HCT116 (cell line): ENCODE measurements around the gene DQX1. TPM values are rescaled to one million over a fixed set of nuclear protein-coding genes. Genes with fewer than 3 reads are reported as not detected.
A peak's percentile ranks its signal among the peaks of the same experiment; 100 is the strongest.

Experiments used
- ATAC-seq: fragments of 200-7000 bp; cut with Tn5 transposase; 2 replicates; pipeline ENCODE4 v1.9.1; 2020; ENCODE audit warnings: mild to moderate bottlenecking, moderate library complexity
- BruUV-seq: library from RNA; stranded (reverse); fragments of 400-500 nt; replicated peaks from 2 replicates; lab custom pipeline; 2021; lab: Mats Ljungman, UMichigan
- CTCF ChIA-PET: fragments of 300-600 bp; sonication (Branson Sonifier 250); formaldehyde crosslinking; loops from one replicate; lab custom pipeline; 2021; ENCODE audit warnings: antibody characterized with exemption; lab: Charles Lee
- POLR2A ChIA-PET: fragments of 300-600, 350-600 bp; sonication (Branson Sonifier 250); formaldehyde crosslinking; loops from one replicate; lab custom pipeline; 2021; ENCODE audit warnings: antibody characterized with exemption; lab: Charles Lee
- RAD21 ChIA-PET, 2 experiments: fragments of 300-600 bp; sonication (Branson Sonifier 250); formaldehyde crosslinking; loops; one replicate each; lab custom pipeline; 2023; ENCODE audit warnings: low total read pairs in 2 of 2; ENCODE audit not compliant: uncharacterized antibody in 2 of 2, unreplicated experiment in 2 of 2, low non-redundant PET in 1 of 2; lab: Charles Lee
- DNase-seq: peaks from one replicate; pipeline ENCODE4 v3.0.0-alpha.2; 2010; ENCODE audit warnings: low read depth, low spot score
- H2AFZ ChIP-seq: fragments of 200-600 bp; shearing (Covaris generic), sonication (generic); 2 replicates; pipeline ENCODE4 v1.6.1; 2017; ENCODE audit warnings: low read depth, mixed run types, mixed read lengths, antibody characterized with exemption, low read length; ENCODE audit not compliant: poor library complexity, severe bottlenecking
- H3K27ac ChIP-seq: 2 replicates; pipeline ENCODE4 v1.5.1; 2012; ENCODE audit warnings: low read depth, low read length
- H3K27me3 ChIP-seq: fragments of 200-600 bp; sonication (generic); 2 replicates; pipeline ENCODE4 v1.6.1; 2016; ENCODE audit warnings: mixed run types, low read length, mixed read lengths; ENCODE audit not compliant: insufficient read depth
- H3K36me3 ChIP-seq, 2 experiments: fragments of 200-500 bp in 1 of 2; fragments of 200-600 bp in 1 of 2; sonication (Bioruptor generic) in 1 of 2; sonication (generic) in 1 of 2; 2 replicates each; pipeline versions ENCODE4 v1.5.1 to v1.6.1; 2014 to 2016; ENCODE audit warnings: low read length in 2 of 2, inconsistent platforms in 1 of 2, mixed read lengths in 1 of 2, mixed run types in 1 of 2; ENCODE audit not compliant: insufficient read depth in 2 of 2, control insufficient read depth in 1 of 2
- H3K4me1 ChIP-seq, 2 experiments: fragments of 200-600 bp in 1 of 2; sonication (generic) in 1 of 2; 2 replicates each; pipeline versions ENCODE4 v1.5.1 to v1.6.1; 2012 to 2017; ENCODE audit warnings: low read length in 2 of 2, inconsistent platforms in 1 of 2, mild to moderate bottlenecking in 1 of 2, mixed read lengths in 1 of 2, mixed run types in 1 of 2, moderate library complexity in 1 of 2; ENCODE audit not compliant: insufficient read depth in 2 of 2, control insufficient read depth in 1 of 2
- H3K4me2 ChIP-seq: fragments of 200-600 bp; sonication (generic); 2 replicates; pipeline ENCODE4 v1.6.1; 2017; ENCODE audit warnings: mixed run types, low read length, mixed read lengths
- H3K4me3 ChIP-seq, 2 experiments: fragments of 200-600 bp in 1 of 2; sonication (generic) in 1 of 2; replicated peaks in 1 of 2; 2 replicates each; pipeline ENCODE4 v1.5.1; 2011 to 2016; ENCODE audit warnings: low read length in 2 of 2, control low read depth in 1 of 2, low read depth in 1 of 2, mild to moderate bottlenecking in 1 of 2, mixed read lengths in 1 of 2, mixed run types in 1 of 2
- H3K79me2 ChIP-seq: fragments of 200-600 bp; sonication (generic); 2 replicates; pipeline ENCODE4 v1.6.1; 2017; ENCODE audit warnings: mild to moderate bottlenecking, mixed run types, low read length, moderate library complexity, mixed read lengths; ENCODE audit not compliant: insufficient read depth
- H3K9ac ChIP-seq: fragments of 200-600 bp; sonication (generic); 2 replicates; pipeline ENCODE4 v1.6.1; 2016; ENCODE audit warnings: low read length, mixed read lengths
- H3K9me2 ChIP-seq: fragments of 200-600 bp; sonication (generic), shearing (Covaris generic); 2 replicates; pipeline ENCODE4 v1.6.1; 2017; ENCODE audit warnings: mixed run types, mild to moderate bottlenecking, moderate library complexity; ENCODE audit not compliant: insufficient read depth
- H3K9me3 ChIP-seq, 2 experiments: fragments of 200-500 bp in 1 of 2; fragments of 200-600 bp in 1 of 2; sonication (Bioruptor generic) in 1 of 2; sonication (generic) in 1 of 2; 2 replicates each; pipeline ENCODE4 v1.6.1; 2014 to 2017; ENCODE audit warnings: low read length in 2 of 2, mixed read lengths in 2 of 2, inconsistent platforms in 1 of 2, low read depth in 1 of 2, mild to moderate bottlenecking in 1 of 2, mixed run types in 1 of 2, moderate library complexity in 1 of 2; ENCODE audit not compliant: control insufficient read depth in 1 of 2, insufficient read depth in 1 of 2
- H4K20me1 ChIP-seq: fragments of 200-600 bp; sonication (generic), shearing (Covaris generic); 2 replicates; pipeline ENCODE4 v1.6.1; 2017; ENCODE audit warnings: mixed run types, mild to moderate bottlenecking, moderate library complexity; ENCODE audit not compliant: insufficient read depth
- CTCF ChIP-seq, 3 experiments: fragments of 200-600 bp in 1 of 3; sonication (generic) in 1 of 3; IDR thresholded peaks in 2 of 3; conservative IDR thresholded peaks in 1 of 3; 2 replicates each; pipeline ENCODE4 v1.5.1; 2012 to 2017; ENCODE audit warnings: low read depth in 2 of 3, low read length in 2 of 3, antibody characterized with exemption in 1 of 3, borderline replicate concordance in 1 of 3, control low read depth in 1 of 3, mild to moderate bottlenecking in 1 of 3, mixed read lengths in 1 of 3, mixed run types in 1 of 3, moderate library complexity in 1 of 3; ENCODE audit not compliant: insufficient read depth in 1 of 3
- SIN3A ChIP-seq: IDR thresholded peaks from 2 replicates; pipeline ENCODE4 v1.6.1; 2012; ENCODE audit warnings: low read depth
- TCF7L2 ChIP-seq: IDR thresholded peaks from 2 replicates; pipeline ENCODE4 v1.7.0; 2011; ENCODE audit warnings: borderline replicate concordance, inconsistent platforms; ENCODE audit not compliant: insufficient read depth, insufficient read length; ENCODE audit errors: extremely low read depth
- ZBTB33 ChIP-seq: IDR thresholded peaks from 2 replicates; pipeline ENCODE4 v1.6.1; 2011; ENCODE audit warnings: mild to moderate bottlenecking, low read length, moderate library complexity; ENCODE audit not compliant: insufficient replicate concordance; ENCODE audit errors: extremely low read depth
- ZFX ChIP-seq: fragments of 450-650 bp; IDR thresholded peaks from 2 replicates; pipeline ENCODE4 v1.6.1; 2017
- intact Hi-C: fragments of 100-400 bp; cut with micrococcal nuclease; formaldehyde crosslinking; loops from 2 replicates; pipeline ENCODE4 v1.10.0; 2022
- total RNA-seq: library from RNA; stranded (reverse); gene quantifications from one replicate; pipeline ENCODE4 v1.2.1, GENCODE V29; 2021; ENCODE audit not compliant: unreplicated experiment

Gene DQX1
- total RNA-seq, 1 experiment from 2014 or later: 0.98 TPM

- TF ChIP-seq ZBTB33: no peak
Observed at GRCh38 chr2:74573747-74574562, 47.9 kb upstream of the DQX1 start (continued).

- ChIA-PET RAD21 (interaction anchor here in 1 of 2 experiments (0.8 kb wide), 1 partner anchor 39 kb away, joined by 3 read pairs; no protein-coding TSS in a partner anchor), POLR2A (no interaction called here), CTCF (no interaction called here)
- Histone ChIP-seq H3K27me3 (no peaks in the 10 kb centered on the region), H3K27ac (no peak overlapping the region), H2AFZ (no peak overlapping the region), H3K4me1 (peaks cover 0 to 3% of the 10 kb centered on the region in 2 experiments; a peak in 1 of 4 replicates), H3K36me3 (peaks cover 0 to 2% of the 10 kb centered on the region in 2 experiments; a peak in 1 of 4 replicates), H3K9me2 (no peaks in the 10 kb centered on the region), H4K20me1 (no peaks in the 10 kb centered on the region), H3K4me2 (no peak overlapping the region), H3K9ac (no peak overlapping the region), H3K79me2 (no peaks in the 10 kb centered on the region), H3K9me3 (no peaks in the 10 kb centered on the region), H3K4me3 (no peak overlapping the region)
- TF ChIP-seq TCF7L2 (no peak), CTCF (IDR thresholded peaks at IDR 0.05 in 2 of 3, conservative IDR thresholded peaks at IDR 0.05 in 1 of 3; ENCODE audit: borderline replicate concordance in 1 of 3, insufficient read depth in 1 of 3, low read depth in 2 of 3, low read length in 2 of 3) (peak in 2 of 3 experiments; percentile 33 to 42; a peak in 3 of 6 replicates), ZFX (no peak), SIN3A (no peak)
- DNase-seq (no peak), ATAC-seq (0 out of 2 replicates have a peak, but pooled peaks have one; percentile 62)
- intact Hi-C loops: no loop called here
- BruUV-seq: no TSS peak
Observed at GRCh38 chr2:74572178-74572925, 46.3 kb upstream of the DQX1 start.
